Activated T-cell treated with anti-CD3 and anti-CD28 coated beads, Interleukin-2, amount 50 U/mL, for 1 hour (primary cell): ENCODE measurements around the gene SPTLC1.
"Not testable (repeated sequence)": the region's sequence is repeated elsewhere in the genome, so short reads cannot be mapped to it uniquely, and the experiment has no call there.

Experiments
- DNase-seq: peaks from one replicate; pipeline ENCODE4 v3.0.0-alpha.2; 2020

SPTLC1 gene

DNA sequence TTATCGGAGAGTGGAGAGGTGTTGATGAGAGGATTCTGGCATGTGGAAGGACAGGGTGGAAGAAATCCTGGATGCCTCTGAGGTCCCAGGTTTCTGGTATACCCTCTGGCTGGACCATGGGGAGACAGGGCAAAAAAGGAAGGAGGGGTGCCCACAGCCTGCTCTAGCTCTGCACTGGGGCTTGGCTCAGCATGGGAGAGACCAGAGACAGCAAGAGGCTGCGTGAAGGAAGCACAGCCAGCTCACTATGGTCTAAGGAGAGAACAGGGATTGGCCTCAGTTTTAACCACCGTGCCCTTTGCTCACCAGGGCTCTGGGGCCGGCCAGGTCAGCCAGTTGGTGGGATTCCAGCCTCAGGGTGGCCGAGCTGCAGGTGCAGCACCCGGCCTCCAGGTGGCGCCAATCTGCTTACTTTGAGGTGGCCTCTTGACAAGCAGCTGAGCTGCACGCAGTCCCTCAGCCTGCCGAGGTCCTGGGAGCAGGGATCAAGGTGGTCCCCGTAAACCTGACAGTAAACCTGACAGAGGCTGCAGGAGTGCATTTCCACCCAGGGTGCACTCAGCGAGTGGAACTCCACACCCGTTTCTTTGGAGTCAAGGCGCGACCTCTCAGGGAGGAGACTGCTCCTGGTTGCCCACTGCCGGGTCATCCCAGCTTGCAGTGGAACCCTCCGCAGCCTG is 25.0 kb upstream of the SPTLC1 start:
- peak; percentile 75 for DNase-seq

DNA sequence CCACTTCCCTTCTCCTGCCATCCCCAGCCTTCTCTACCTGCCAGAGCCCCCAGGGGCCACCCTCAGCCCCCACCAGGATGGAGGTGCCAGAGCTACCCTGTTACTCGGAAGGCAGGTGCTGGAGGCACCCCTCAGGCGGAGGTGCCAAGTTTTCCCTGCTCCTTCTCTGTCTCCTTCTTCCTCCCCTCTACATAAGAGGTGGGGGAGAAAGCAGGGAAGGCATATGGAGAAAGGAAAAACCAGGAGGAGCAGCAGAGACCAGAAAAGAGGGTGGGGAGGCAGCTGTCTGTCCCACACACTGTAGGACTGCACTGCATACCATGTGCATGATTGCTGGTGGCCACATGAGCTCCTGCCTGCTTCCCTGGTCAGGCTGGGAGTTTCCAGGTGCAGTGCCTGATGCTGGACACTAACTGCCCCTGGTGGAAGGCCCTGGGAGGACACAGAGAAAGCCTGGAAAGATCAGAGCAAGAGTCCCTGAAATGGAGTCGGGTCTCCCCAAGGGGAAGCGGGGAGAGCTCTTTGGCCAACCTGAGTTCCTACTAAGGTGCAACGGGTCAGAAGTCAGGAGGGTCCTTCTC is 23.8 kb upstream of the SPTLC1 start:
- DNase-seq = not testable (repeated sequence)

DNA sequence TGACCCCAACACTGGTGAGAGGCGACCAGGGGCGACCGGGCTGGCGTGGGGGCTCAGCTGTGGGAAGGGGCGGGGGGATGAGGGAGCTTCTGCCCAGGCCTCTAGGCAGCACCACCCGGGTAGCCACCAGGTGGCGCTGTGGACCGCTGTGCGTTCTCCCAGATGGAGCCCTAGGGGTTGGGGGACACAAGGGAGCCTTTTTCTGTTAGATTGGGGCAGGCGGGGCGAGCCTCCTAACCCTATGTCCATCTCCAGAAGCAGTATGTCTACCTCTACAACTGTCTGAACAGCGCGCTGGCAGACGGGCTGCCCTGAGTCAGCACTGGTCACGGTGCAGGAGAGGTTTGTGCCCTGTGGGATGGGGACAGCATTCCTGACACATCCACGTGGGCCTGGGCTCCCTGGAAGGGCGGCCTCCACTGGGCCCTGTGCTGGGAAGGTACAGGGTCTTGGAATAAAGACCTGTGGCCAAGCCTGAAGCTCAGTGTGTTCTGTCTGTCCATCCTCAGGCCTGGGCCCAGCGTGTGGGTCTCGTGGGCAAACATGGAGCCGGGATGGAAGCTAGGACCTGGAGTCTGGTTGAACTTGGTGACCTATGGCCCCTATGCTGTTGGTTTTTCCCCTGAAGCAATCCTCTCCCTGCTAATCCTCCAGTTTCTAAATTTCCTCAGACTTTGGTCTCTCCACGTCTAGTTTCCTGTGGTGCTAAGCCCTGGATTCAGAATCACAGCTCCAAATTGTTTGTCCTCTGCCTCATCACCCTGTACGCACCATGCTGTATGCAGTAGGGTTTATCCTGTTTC is 23.1 kb upstream of the SPTLC1 start:
- DNase-seq = peak; percentile 75

DNA sequence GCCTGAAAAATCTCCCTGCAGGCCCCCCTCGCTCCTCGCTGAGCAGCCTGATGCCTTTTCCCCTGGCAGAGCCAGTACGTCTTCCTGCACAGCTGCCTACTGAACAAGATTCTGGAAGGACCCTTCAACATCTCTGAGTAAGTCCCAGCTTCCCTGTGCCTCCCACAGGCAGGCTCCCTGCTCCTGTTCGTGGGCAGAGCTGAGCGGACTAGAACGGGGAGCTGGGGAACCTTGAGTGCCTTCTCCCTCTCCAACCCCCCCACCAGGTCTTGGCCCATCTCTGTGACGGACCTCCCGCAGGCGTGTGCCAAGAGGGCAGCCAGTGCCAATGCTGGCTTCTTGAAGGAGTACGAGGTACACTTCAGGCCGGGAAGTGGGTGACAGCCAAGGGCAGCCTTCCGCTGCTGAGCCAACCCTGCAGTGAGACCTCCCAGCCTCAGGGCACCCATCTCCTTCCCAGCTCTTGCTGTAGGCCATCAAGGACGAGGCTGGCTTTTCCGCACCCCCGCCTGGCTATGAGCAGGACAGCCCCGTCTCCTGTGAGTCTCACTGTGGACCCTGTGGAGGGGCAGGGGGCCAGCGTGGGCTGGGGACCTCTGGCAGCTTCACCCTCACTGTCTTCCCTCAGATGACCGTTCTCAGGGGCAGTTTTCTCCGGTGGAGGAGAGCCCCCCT is 21.1 kb upstream of the SPTLC1 start:
- DNase-seq = no peak

DNA sequence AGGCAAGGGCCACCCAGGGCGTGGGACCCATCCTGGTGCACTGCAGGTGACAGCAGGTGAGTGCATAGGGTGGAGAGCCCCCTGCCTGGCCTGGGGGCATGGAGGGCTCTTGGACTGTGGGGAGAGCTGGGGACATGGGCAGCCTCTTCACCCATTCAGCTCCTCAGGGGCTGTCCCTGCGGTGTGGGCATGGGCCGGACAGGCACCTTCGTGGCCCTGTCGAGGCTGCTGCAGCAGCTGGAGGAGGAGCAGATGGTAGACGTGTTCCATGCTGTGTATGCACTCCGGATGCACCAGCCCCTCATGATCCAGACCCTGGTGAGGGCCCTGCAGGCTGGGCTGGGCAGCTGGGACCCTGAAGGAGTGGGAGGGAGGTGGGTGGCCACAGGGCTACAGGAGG is 20.4 kb upstream of the SPTLC1 start:
- DNase-seq = no peak

DNA sequence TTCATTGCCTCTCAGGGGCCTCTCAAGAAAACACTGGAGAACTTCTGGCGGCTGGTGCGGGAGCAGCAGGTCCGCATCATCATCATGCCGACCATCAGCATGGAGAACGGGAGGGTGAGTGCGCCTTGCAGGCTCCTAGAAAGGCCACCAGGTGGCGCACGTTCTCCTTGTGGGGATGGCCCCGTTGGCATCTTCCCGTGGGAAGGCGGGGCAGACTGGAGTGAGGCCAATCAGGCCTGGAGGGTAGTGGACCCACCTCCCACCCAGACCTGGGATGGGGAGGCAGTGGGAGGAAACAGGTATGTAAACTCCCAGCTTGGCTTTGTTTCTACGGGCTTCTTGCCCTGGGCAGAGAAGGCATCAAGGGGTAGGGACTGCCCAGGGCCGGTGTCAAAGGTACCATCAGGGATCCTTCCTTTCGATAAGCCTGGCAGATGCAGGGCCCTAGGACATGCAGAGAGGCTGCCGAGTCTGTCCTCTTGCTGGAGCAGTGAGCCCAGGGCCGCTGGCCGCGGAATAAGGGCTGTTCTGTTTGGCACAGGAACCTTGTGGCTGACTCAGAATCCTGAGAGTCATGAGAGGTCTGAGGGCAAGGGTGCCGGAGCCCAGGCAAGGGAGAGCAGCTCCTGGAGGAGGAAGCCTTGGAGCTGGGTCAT is 18.9 kb upstream of the SPTLC1 start:
- peak; percentile 78 for DNase-seq

DNA sequence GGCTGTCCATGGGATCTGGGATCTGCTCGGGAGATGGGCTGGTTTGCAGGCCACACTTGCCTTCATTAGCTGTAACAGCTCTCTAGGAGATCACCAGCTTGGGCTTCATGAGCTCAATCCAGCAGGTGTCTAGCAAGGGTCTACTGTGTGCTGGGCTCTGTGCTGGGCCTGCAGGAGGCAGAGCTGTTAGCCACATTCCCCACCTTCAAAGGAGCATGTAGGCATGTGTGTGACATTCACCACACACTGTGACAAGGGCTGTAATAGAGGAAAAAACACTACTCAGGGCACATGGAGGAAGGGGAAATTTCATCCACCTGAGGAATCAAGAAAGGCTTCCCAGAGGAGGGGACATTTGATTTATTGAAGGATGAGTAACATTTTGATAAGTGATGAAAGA is 17.7 kb upstream of the SPTLC1 start:
- not testable (repeated sequence) for DNase-seq

DNA sequence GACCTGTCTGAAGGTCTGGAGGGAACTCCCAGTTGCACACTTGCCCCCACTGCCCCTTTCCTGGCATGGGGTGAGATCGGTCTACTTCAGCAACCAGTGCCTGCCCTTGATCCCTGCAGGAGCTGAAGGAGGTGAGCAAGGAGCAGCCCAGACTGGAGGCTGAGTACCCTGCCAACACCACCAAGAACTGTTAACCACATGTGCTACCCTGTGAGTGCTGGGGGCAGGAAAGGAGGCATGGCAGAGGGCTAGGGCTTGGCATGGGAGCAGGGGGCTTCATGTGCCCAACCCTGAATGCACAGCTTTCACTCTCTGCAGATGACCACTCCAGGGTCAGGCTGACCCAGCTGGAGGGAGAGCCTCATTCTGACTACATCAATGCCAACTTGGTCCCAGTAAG is 17.3 kb upstream of the SPTLC1 start:
- DNase-seq = no peak

DNA sequence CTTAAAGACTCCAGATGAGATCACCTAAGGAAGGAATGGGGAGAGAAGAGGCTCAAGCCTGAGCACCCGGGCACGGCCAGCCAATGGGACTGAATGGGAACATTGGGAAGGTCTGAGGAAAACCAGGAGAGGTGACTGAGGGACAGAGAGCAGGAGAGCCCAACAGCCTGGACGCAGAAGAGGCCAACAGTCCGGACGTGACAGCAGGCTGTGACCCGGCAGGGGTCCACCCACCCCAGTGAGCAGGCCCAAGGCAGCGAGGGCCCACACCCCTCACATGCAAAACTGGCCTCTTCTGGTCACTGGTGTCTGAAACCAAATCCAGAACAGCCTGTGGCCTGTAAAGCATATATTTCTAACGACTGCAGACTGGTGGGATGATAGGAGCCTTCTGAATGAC is 7.6 kb upstream of the SPTLC1 start:
- DNase-seq = no peak

DNA sequence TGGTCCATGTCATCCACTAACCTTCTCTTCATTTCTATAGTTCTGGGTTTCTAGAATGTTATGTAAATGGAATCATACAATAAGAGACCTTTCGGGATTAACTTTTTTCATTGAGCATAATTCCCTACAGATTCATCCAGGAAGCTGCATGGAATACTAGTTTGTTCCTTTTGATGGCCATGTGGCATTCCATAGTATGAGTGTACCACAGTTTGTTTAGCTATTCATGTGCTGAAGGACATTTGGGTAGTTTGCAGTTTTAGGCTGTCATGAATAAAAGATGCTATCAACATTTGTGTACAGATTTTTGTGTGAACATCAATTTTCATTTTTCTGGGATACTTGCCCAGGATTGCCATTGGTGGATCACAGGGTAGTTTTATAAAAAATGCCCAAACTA is 6.8 kb upstream of the SPTLC1 start:
- DNase-seq = no peak

DNA sequence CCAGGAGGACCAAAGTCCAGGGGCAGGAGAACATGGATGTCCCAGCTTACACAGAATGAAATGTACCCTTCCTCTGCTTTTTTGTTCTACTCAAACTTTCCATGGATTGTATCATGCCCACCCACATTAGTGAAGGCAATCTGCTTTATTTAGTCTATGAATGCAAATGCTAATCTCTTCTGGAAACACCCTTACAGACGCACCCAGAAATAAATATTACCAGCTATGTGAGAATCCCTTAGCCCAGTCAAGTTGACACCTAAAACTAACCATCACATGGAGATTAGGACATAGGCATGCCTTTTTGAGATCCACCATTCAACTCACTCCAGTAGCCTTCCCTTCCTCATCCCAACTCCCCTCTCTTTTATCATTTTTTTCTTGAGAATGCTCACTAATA is 6.1 kb upstream of the SPTLC1 start:
- DNase-seq = no peak

DNA sequence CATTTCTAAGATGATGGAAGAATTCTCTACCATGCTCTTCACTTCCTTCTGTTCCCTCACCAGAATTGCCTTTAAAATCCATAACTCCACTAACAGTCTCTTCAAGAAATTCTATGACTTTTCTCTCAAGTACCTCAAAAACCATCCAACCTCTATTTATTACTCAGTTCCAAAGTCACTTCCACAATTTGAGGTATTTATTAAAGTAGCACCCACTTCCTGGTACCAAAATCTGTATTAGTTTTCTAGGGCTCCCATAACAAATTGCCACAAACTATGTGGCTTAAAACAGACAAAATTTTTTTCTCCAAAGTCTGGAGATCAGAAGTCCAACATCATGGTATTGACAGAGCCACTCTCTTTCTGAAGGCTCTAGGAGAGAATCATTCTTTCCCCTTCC is 4.9 kb upstream of the SPTLC1 start:
- no peak for DNase-seq

DNA sequence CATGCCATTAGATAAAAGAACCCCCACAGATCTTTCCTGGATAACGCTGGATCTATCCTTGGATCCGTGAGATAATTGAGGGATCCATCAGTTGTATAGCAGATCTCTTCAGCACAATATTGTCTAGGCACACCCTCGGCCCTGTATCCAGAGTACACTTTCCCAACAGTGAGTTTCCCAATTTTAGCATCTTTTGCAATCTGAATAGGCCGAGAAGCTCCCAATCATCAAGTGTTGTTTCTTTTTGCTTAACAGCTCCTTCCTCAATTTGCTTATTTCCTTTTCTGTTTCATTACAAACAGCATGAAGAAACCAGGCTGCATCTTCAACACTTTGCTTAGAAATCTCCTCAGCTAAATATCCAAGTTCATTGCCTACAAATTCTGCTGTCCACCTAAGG is 4.4 kb upstream of the SPTLC1 start:
- DNase-seq = no peak

DNA sequence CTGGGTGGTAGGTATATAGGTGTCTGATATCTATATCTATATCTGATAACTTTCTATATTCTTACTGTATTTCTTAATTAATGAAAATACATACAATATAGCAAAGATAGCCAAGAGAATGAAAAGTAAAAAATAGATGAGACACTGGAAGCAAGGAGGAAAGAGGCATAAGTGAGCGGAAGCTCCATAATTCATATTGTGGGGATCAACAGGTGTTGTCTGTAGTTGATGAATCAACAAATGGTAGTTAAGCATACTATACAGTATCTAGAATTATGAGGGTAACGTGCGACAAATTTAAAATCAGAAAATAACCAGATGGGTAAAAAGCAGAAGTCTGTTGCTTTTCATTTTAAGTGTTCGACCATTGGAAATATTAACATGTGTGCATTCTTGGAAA is 7.1 kb downstream of the SPTLC1 start:
- DNase-seq = no peak

DNA sequence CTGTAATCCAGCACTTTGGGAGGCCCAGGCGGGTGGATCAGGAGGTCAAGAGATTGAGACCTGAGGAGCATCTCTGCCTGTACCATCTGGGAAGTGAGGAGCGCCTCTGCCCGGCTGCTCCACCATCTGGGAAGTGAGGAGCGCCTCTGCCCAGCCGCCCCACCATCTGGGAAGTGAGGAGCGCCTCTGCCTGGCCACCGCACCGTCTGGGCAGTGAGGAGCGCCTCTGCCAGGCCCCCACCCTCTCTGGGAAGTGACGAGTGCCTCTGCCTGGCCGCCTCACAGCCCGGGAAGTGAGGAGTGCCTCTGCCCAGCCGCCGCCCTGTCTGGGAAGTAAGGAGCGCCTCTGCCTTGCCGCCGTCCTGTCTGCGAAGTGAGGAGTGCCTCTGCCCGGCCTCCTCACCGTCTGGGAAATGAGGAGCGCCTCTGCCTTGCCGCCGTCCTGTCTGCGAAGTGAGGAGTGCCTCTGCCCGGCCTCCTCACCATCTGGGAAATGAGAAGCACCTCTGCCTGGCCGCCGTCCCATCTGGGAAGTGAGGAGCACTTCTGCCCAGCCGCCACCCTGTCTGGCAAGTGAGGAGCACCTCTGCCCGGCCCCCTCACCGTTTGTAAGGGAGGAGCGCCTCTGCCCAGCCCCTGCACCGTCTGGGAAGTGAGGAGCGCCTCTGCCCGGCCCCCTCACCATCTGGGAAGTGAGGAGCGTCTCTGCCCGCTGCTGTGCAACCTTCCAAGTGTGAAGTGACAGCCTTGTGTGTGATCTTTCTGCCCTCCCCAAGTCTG is 9.6 kb downstream of the SPTLC1 start:
- not testable (repeated sequence) for DNase-seq

DNA sequence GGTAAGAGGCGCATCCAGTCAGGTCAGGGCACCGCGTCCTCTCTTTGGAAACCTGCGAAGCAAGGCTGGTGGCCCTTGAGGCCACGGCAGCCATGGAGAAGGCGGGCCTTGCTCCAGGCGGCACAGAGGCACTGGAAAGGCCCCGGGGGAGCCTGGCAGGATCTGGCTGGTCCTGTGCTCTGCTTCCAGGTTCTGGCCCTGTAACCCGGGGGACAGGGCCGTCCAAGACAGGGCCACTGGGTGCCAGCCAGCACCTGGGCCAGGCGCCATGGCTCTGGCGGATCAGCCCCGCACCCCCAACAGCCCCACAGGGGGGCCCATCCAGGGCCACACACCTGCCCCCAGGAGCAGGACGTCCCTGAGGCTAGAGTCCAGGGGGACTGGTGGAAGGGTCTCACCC is 11.6 kb downstream of the SPTLC1 start:
- DNase-seq = not testable (repeated sequence)

DNA sequence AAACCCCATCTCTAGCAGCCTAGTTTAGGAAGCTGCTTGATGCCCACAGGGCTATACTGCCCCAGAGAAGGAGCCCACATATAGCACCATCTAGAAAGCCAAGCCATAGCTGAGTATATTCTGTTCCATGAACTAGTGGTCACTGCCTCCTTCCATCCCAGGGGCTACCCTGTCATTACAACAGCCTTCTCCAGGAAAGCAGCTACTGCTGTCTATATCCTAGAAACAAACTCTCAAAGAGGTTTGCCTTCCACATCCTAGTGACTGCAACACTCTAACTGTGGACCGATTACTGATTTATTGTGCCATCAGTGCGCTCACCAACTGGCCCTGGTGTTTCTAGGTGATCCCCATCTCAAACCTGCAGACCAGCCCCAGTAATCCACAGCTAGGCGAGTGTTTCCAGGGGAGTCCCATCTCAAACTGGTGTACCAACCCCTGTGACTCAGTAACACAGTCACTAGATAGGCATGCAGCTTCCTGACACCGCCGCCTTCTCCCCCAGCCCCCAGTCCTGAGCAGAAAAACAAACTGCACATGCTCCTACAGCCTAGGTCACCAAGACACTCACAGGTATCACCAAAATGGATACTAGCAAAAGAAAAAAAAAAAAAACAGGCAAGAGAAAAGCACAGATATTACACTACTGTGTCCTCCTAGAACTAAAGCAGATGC is 14.8 kb downstream of the SPTLC1 start:
- DNase-seq = no peak

DNA sequence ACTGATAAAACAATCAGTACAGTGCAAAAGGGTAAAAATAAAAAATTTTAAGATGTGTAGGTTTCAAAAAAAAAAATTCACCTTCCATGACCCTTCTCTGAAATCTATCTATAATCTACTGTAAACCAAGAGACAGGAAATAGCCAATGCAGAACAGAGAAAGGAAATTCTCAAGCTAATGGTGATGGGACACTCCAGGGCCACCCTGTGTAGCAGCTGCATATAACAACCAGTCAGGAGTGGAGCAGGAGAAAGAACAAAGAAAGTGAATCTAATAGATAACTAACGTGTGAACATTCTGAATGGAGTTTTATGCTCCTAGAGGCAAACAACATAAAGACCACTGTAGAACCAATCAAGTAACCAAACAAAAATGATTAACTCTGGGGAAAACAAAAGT is 16.6 kb downstream of the SPTLC1 start:
- DNase-seq = no peak

DNA sequence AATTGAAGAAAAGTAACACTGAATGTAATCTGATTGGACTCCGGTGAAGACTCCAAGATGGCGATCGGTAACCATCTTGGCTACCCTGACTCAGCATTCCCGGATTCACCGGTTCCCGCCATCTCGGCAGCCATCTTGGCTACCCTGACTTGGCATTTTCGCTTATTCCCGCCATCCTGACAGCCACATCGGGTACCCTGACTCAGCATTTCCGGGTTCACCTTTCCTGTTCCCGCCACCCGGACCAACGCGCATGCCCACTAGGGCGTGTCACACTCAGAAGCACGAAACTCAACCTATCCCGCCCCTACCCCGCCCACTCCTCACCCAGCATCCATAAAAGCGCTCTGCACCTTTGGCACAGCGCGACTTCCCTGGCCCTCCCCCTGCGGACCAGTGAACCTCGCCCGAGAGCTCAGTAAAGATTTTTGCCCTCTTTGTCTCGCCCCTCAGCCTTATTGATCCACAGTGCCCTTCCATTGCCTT is 17.2 kb downstream of the SPTLC1 start:
- peak; percentile 72 for DNase-seq

DNA sequence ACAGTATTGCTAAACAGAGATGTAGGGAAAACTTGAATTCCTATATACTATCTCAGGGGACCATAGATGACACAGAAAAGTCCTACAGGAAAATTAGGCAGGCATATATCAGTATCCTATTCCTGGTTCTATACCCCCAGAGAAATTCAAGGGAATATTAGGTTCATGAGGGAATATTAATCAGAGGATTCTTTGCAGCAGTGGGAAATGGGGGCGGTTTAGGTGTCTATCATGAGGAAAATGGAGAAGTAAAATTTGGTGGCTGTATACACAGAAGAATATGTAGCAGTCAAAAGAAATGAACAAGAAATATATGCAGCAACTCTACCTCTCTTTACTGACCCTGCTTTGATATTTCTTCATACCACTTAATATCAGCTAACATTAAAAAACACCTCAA is 20.0 kb downstream of the SPTLC1 start:
- DNase-seq = no peak

DNA sequence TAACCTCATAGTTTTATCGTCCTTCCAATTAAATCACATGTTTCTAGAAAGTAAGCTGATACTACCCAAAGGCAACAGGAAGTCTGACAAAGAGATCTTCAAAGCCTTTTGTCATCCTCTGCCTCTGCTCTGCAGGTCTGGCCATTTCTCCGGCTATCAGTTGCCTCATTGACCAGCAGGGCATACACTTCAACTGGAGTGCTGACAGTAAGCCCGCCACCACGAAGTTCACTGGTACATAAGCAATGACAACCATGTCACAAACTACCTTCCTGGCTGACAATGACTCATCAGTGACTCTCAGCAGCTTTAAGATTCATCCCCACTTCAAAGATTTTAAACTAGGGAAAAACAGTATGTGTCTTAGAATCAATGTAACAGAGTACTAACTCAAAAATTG is 20.6 kb downstream of the SPTLC1 start:
- no peak for DNase-seq

DNA sequence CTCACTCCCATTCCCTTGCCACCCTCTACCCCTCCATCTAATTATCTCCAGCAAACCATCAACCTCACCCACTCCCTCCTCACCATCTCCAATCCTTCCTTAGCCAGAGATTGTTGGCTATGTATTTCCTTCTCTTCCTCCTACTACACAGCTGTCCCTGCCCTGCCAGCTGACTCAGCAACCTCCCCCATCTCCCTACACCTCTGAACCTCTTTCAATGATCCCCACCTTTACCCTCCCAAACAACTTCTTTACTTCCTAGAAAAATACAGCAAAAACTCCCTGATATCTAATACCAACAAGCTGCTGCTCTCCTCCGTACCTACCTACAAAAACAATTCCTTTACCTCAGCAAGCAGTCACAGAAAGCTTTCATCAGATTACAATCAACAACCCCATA is 37.3 kb downstream of the SPTLC1 start:
- no peak for DNase-seq
